Stomach (tissue), 4 donors: ENCODE measurements around the gene C7orf57.

Experiments used
- CTCF ChIP-seq, 7 experiments: fragments of 450-650 bp in 4 of 7; fragments of 200-600 bp in 3 of 7; sonication (generic) in 3 of 7; IDR thresholded peaks; one replicate each; pipeline ENCODE4 v1.5.1; 2016 to 2019; ENCODE audit warnings: antibody characterized with exemption in 7 of 7, control low read depth in 2 of 7, mild to moderate bottlenecking in 1 of 7
- POLR2A ChIP-seq, 4 donors: fragments of 450-650 bp; IDR thresholded peaks; one replicate each; pipeline ENCODE4 v1.6.1; 2016; ENCODE audit warnings: antibody characterized with exemption in 4 of 4, control low read depth in 2 of 4, mild to moderate bottlenecking in 1 of 4, moderate library complexity in 1 of 4
- POLR2AphosphoS5 ChIP-seq, 3 donors: sonication (generic); formaldehyde crosslinking; IDR thresholded peaks; one replicate each; pipeline ENCODE4 v1.6.1; 2016; ENCODE audit warnings: antibody characterized with exemption in 3 of 3

GRCh38 chr7:48006866-48007265 is 28.5 kb upstream of the C7orf57 start:
- TF ChIP-seq POLR2A (IDR thresholded peaks at IDR 0.05) (no peak), CTCF (IDR thresholded peaks at IDR 0.05) (no peak), POLR2AphosphoS5 (IDR thresholded peaks at IDR 0.05) (no peak)
